Hematopoietic multipotent progenitor cell treated with erythropoietin and hydrocortisone succinate and interleukin-3 and kit ligand, for 8 days (in vitro differentiated cells): ENCODE data around the gene QSOX2.
A peak's percentile ranks its signal among the peaks of the same experiment; 100 is the strongest.
"Not testable (repeated sequence)": the region's sequence is repeated elsewhere in the genome, so short reads cannot be mapped to it uniquely, and the experiment has no call there.

Source experiments
- DNase-seq: peaks from one replicate; pipeline ENCODE4 v3.0.0-alpha.2; 2015

The QSOX2 gene

GRCh38 chr9:136250676-136251075, 5.1 kb upstream of the QSOX2 start:
- no peak for DNase-seq

- no peak for DNase-seq
Measured at GRCh38 chr9:136249877-136250559, 4.4 kb upstream of the QSOX2 start.

- DNase-seq, result no peak
Measured at GRCh38 chr9:136248951-136249876, 3.6 kb upstream of the QSOX2 start.

GRCh38 chr9:136247947-136248637, 2.5 kb upstream of the QSOX2 start:
- DNase-seq, result no peak

GRCh38 chr9:136247551-136247916, 1.9 kb upstream of the QSOX2 start:
- no peak for DNase-seq

GRCh38 chr9:136246849-136247550, 1.4 kb upstream of the QSOX2 start:
- no peak for DNase-seq

GRCh38 chr9:136244969-136245218, 718 bp downstream of the QSOX2 start:
- no peak for DNase-seq

GRCh38 chr9:136244122-136244968, 1.3 kb downstream of the QSOX2 start:
- peak; percentile 38 for DNase-seq

GRCh38 chr9:136243631-136244030, 2.0 kb downstream of the QSOX2 start:
- no peak for DNase-seq

- DNase-seq, result peak; percentile 66
Measured at GRCh38 chr9:136242918-136243525, 2.6 kb downstream of the QSOX2 start.

- no peak for DNase-seq
Measured at GRCh38 chr9:136242248-136242647, 3.4 kb downstream of the QSOX2 start.

- peak; percentile 46 for DNase-seq
Measured at GRCh38 chr9:136241542-136241941, 4.1 kb downstream of the QSOX2 start.

GRCh38 chr9:136240941-136241340, 4.7 kb downstream of the QSOX2 start:
- no peak for DNase-seq

GRCh38 chr9:136239983-136240330, 5.7 kb downstream of the QSOX2 start:
- DNase-seq, result peak; percentile 51

- no peak for DNase-seq
Measured at GRCh38 chr9:136239135-136239982, 6.3 kb downstream of the QSOX2 start.

- no peak for DNase-seq
Measured at GRCh38 chr9:136238342-136238732, 7.3 kb downstream of the QSOX2 start.

GRCh38 chr9:136237486-136238341, 7.9 kb downstream of the QSOX2 start:
- DNase-seq, result peak; percentile 98

GRCh38 chr9:136236471-136237410, 8.9 kb downstream of the QSOX2 start:
- not testable (repeated sequence) for DNase-seq
